Neural crest cell (in vitro differentiated cells): Measurements from ENCODE around the gene FRK. TPM values are rescaled to one million over a fixed set of nuclear protein-coding genes. Genes with fewer than 3 reads are reported as not detected.
A peak's percentile ranks its signal among the peaks of the same experiment; 100 is the strongest.
"Not testable (repeated sequence)": the region's sequence is repeated elsewhere in the genome, so short reads cannot be mapped to it uniquely, and the experiment has no call there.

ENCODE experiments used
- DNase-seq: peaks from one replicate; pipeline ENCODE4 v3.0.0; 2021; ENCODE audit warnings: low read depth, mixed read lengths, low spot score
- H3K27ac Mint-ChIP-seq: one replicate; pipeline ENCODE4 v1.8.0; 2021; ENCODE audit warnings: mild to moderate bottlenecking, mixed read lengths; ENCODE audit not compliant: unreplicated experiment
- H3K27me3 Mint-ChIP-seq: 2 replicates; pipeline ENCODE4 v1.8.0; 2021; ENCODE audit warnings: low read depth, mild to moderate bottlenecking, mixed read lengths
- H3K36me3 Mint-ChIP-seq: 2 replicates; pipeline ENCODE4 v1.8.0; 2021; ENCODE audit warnings: low read depth, mild to moderate bottlenecking, mixed read lengths
- H3K4me1 Mint-ChIP-seq: 2 replicates; pipeline ENCODE4 v1.8.0; 2021; ENCODE audit warnings: mixed read lengths
- H3K4me3 Mint-ChIP-seq: one replicate; pipeline ENCODE4 v1.8.0; 2021; ENCODE audit warnings: mild to moderate bottlenecking, mixed read lengths
- H3K9me3 Mint-ChIP-seq: 2 replicates; pipeline ENCODE4 v1.8.0; 2021; ENCODE audit warnings: mixed read lengths
- total RNA-seq: library from RNA; stranded (reverse); gene quantifications from 2 replicates; pipeline ENCODE4 v1.2.1, GENCODE V29; 2021
- TF ChIP-seq, protein P1 (sequence below): fragments of 200-600 bp; sonication (generic); conservative IDR thresholded peaks from 2 replicates; pipeline ENCODE4 v1.5.0; 2021; ENCODE audit warnings: antibody characterized with exemption, mild to moderate bottlenecking

The FRK gene
- total RNA-seq, 1 donor from 2014 or later = 0.12 TPM

DNA sequence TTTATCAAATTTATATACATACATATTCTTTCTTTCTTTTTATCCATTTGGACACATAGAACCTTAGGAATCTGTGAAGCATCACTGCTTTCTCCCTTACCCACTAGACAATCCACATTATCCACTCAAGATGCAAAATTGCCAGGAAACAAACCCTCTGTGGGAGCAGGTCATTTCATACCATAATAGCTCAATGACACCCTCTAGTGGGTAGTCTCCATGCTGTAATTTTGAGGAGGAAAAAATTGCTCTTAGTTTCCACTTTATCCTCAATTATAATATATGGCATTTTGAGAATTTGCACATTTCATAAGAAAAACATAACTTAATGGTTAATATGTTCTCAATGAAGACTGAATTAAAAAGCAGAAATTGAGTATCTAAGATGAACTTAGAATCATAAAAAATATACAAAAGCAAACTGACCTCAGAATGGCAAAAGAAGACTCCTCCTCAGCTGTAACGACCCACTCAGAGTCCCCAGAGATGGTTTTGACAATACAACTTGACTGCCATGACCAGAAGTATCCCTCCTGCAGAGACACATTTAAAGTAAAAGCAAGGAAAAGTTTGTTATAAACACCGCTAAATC, 164.1 kb downstream of the FRK start:
- H3K27ac Mint-ChIP-seq = no peak overlapping the region
- no peaks in the 10 kb centered on the region for H3K36me3 Mint-ChIP-seq
- H3K27me3 Mint-ChIP-seq = no peaks in the 10 kb centered on the region
- H3K9me3 Mint-ChIP-seq = no peaks in the 10 kb centered on the region
- DNase-seq = peak; percentile 12
- H3K4me3 Mint-ChIP-seq = no peak overlapping the region
- no peaks in the 10 kb centered on the region for H3K4me1 Mint-ChIP-seq
- TF ChIP-seq, protein P1, sequence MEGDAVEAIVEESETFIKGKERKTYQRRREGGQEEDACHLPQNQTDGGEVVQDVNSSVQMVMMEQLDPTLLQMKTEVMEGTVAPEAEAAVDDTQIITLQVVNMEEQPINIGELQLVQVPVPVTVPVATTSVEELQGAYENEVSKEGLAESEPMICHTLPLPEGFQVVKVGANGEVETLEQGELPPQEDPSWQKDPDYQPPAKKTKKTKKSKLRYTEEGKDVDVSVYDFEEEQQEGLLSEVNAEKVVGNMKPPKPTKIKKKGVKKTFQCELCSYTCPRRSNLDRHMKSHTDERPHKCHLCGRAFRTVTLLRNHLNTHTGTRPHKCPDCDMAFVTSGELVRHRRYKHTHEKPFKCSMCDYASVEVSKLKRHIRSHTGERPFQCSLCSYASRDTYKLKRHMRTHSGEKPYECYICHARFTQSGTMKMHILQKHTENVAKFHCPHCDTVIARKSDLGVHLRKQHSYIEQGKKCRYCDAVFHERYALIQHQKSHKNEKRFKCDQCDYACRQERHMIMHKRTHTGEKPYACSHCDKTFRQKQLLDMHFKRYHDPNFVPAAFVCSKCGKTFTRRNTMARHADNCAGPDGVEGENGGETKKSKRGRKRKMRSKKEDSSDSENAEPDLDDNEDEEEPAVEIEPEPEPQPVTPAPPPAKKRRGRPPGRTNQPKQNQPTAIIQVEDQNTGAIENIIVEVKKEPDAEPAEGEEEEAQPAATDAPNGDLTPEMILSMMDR = peak; percentile 88

- no peaks in the 10 kb centered on the region for H3K4me1 Mint-ChIP-seq
- TF ChIP-seq, protein P1 = no peak
- no peak overlapping the region for H3K4me3 Mint-ChIP-seq
- no peak for DNase-seq
- H3K36me3 Mint-ChIP-seq = no peaks in the 10 kb centered on the region
- peaks cover 3% of the 10 kb centered on the region for H3K9me3 Mint-ChIP-seq
- H3K27me3 Mint-ChIP-seq = no peaks in the 10 kb centered on the region
- H3K27ac Mint-ChIP-seq = no peak overlapping the region
Observed at GRCh38 chr6:115894426-115894992, 166.2 kb downstream of the FRK start.

- Mint-ChIP-seq H3K4me1 (peaks cover 3% of the 10 kb centered on the region), H3K27me3 (no peaks in the 10 kb centered on the region), H3K27ac (no peak overlapping the region), H3K4me3 (no peak overlapping the region), H3K36me3 (no peaks in the 10 kb centered on the region), H3K9me3 (peaks cover 3% of the 10 kb centered on the region)
- TF ChIP-seq, protein P1 = no peak
- no peak for DNase-seq
Observed at GRCh38 chr6:115891750-115892149, 168.9 kb downstream of the FRK start.

DNA sequence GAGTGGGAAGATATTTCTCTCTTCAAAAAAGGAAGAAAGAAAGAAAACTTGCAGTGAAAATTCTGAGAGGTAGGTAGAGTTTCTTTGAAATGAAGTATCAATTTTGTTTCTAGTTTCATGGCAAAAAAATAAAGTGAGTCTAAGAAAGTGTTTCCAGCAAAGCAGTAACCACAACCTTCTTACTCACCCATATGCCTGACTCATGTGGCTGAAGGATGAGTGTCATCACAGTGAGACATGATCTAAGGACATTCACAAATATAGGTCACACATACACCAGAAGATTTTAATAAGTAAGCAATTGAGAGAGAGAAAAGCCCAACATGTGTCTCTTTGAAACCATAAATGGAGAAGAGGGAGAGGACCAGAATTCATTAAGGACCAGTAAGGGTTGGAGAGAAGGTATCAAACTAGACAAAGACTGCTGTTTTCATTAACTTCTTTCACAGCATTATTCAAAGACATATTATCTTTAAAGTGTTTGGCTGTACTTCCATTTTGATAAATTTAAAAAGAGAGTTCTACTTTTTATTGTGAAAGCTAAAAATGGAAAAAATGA, 169.5 kb downstream of the FRK start:
- no peak overlapping the region for H3K27ac Mint-ChIP-seq

GRCh38 chr6:115890238-115890637, 170.5 kb downstream of the FRK start:
- no peaks in the 10 kb centered on the region for H3K36me3 Mint-ChIP-seq
- H3K4me1 Mint-ChIP-seq = peaks cover 3% of the 10 kb centered on the region
- no peak overlapping the region for H3K4me3 Mint-ChIP-seq
- no peaks in the 10 kb centered on the region for H3K27me3 Mint-ChIP-seq
- TF ChIP-seq, protein P1 = no peak
- peaks cover 3% of the 10 kb centered on the region for H3K9me3 Mint-ChIP-seq
- H3K27ac Mint-ChIP-seq = no peak overlapping the region
- DNase-seq = no peak

More for the DNA sequence above, 169.5 kb downstream of the FRK start:
- DNase-seq = no peak
- peaks cover 3% of the 10 kb centered on the region for H3K4me1 Mint-ChIP-seq
- H3K27me3 Mint-ChIP-seq = no peaks in the 10 kb centered on the region
- TF ChIP-seq, protein P1 = no peak
- H3K9me3 Mint-ChIP-seq = peaks cover 3% of the 10 kb centered on the region
- H3K4me3 Mint-ChIP-seq = no peak overlapping the region
- H3K36me3 Mint-ChIP-seq = no peaks in the 10 kb centered on the region

- not testable (repeated sequence) for H3K4me3 Mint-ChIP-seq, H3K9me3 Mint-ChIP-seq, DNase-seq, H3K27me3 Mint-ChIP-seq, H3K27ac Mint-ChIP-seq, H3K36me3 Mint-ChIP-seq, H3K4me1 Mint-ChIP-seq
Observed at GRCh38 chr6:115888687-115889470, 171.8 kb downstream of the FRK start.
